CD14-positive monocyte (primary cell): ENCODE results near the gene FLII. TPM values are rescaled to one million over a fixed set of nuclear protein-coding genes. Genes with fewer than 3 reads are reported as not detected.

ENCODE experiments used
- DNase-seq, 3 donors: peaks; one replicate each; pipeline ENCODE4 v3.0.0-alpha.2; 2011 to 2022
- H2AFZ ChIP-seq: 2 replicates; pipeline ENCODE4 v1.6.0; 2012; ENCODE audit warnings: mild to moderate bottlenecking, low read depth, low read length, inconsistent platforms; ENCODE audit not compliant: insufficient read depth, poor library complexity, severe bottlenecking
- H3K27ac ChIP-seq, 2 donors: 1 replicate in 1 of 2; 2 replicates in 1 of 2; pipeline ENCODE4 v1.5.1; 2012 to 2013; ENCODE audit warnings: low read length in 2 of 2, control low read depth in 1 of 2, inconsistent platforms in 1 of 2, low read depth in 1 of 2, mild to moderate bottlenecking in 1 of 2
- H3K27me3 ChIP-seq, 2 donors: one replicate each; pipeline versions ENCODE4 v1.6.0 to v1.6.1; 2011 to 2013; ENCODE audit warnings: low read length in 2 of 2; ENCODE audit not compliant: control insufficient read depth in 2 of 2, insufficient read depth in 2 of 2
- H3K36me3 ChIP-seq, 2 donors: replicated peaks in 1 of 2; 1 replicate in 1 of 2; 2 replicates in 1 of 2; pipeline versions ENCODE4 v1.5.1 to v1.6.1; 2012 to 2013; ENCODE audit warnings: low read length in 2 of 2, control low read depth in 1 of 2, inconsistent platforms in 1 of 2, mild to moderate bottlenecking in 1 of 2; ENCODE audit not compliant: insufficient read depth in 2 of 2, control insufficient read depth in 1 of 2
- H3K4me1 ChIP-seq, 2 donors: 1 replicate in 1 of 2; 2 replicates in 1 of 2; pipeline versions ENCODE4 v1.5.1 to v1.6.1; 2012 to 2013; ENCODE audit warnings: low read length in 2 of 2, control low read depth in 1 of 2, inconsistent platforms in 1 of 2, mild to moderate bottlenecking in 1 of 2, moderate library complexity in 1 of 2; ENCODE audit not compliant: insufficient read depth in 2 of 2, control insufficient read depth in 1 of 2
- H3K4me2 ChIP-seq: replicated peaks from 2 replicates; pipeline ENCODE3; 2012; ENCODE audit warnings: low read length, moderate library complexity, mild to moderate bottlenecking; ENCODE audit not compliant: poor library complexity, severe bottlenecking; ENCODE audit errors: extremely low read depth
- H3K4me3 ChIP-seq, 3 experiments: fragments of 200-600 bp in 1 of 3; sonication (generic) in 1 of 3; replicated peaks in 1 of 3; 1 replicate in 2 of 3; 2 replicates in 1 of 3; pipeline ENCODE4 v1.5.1; 2011 to 2013; ENCODE audit warnings: low read length in 3 of 3, mild to moderate bottlenecking in 3 of 3, control low read depth in 2 of 3, low read depth in 2 of 3, inconsistent platforms in 1 of 3, moderate library complexity in 1 of 3
- H3K79me2 ChIP-seq: 2 replicates; pipeline ENCODE4 v1.6.0; 2012; ENCODE audit warnings: mild to moderate bottlenecking, control low read depth, inconsistent platforms, low read length, moderate library complexity; ENCODE audit not compliant: insufficient read depth
- H3K9ac ChIP-seq: 2 replicates; pipeline ENCODE4 v1.6.0; 2017; ENCODE audit warnings: low read length, mild to moderate bottlenecking; ENCODE audit not compliant: insufficient read depth, poor library complexity, severe bottlenecking
- H3K9me3 ChIP-seq, 2 donors: replicated peaks in 1 of 2; 1 replicate in 1 of 2; 2 replicates in 1 of 2; pipeline versions ENCODE4 v1.5.1 to v1.6.1; 2012 to 2013; ENCODE audit warnings: low read length in 2 of 2, control low read depth in 1 of 2; ENCODE audit not compliant: control insufficient read depth in 1 of 2, insufficient read depth in 1 of 2
- H4K20me1 ChIP-seq: 2 replicates; pipeline ENCODE4 v1.6.0; 2012; ENCODE audit warnings: mild to moderate bottlenecking, low read length, control low read depth, moderate library complexity; ENCODE audit not compliant: insufficient read depth
- H3K27ac Mint-ChIP-seq, 7 donors: one replicate each; pipeline ENCODE4 v1.8.0; 2020; ENCODE audit warnings: mild to moderate bottlenecking in 7 of 7, mixed read lengths in 7 of 7, moderate library complexity in 6 of 7, inconsistent platforms in 2 of 7
- H3K27me3 Mint-ChIP-seq, 3 donors: one replicate each; pipeline ENCODE4 v1.8.0; 2021 to 2022; ENCODE audit warnings: low read depth in 3 of 3, mild to moderate bottlenecking in 3 of 3, mixed read lengths in 3 of 3, moderate library complexity in 3 of 3, inconsistent platforms in 1 of 3
- H3K36me3 Mint-ChIP-seq, 2 donors: one replicate each; pipeline ENCODE4 v1.8.0; 2020; ENCODE audit warnings: mixed read lengths in 2 of 2, inconsistent platforms in 1 of 2, mild to moderate bottlenecking in 1 of 2
- H3K4me1 Mint-ChIP-seq: one replicate; pipeline ENCODE4 v1.8.0; 2020; ENCODE audit warnings: mild to moderate bottlenecking, mixed read lengths
- H3K4me3 Mint-ChIP-seq, 2 donors: one replicate each; pipeline ENCODE4 v1.8.0; 2020; ENCODE audit warnings: mild to moderate bottlenecking in 2 of 2, mixed read lengths in 2 of 2, moderate library complexity in 1 of 2
- H3K9me3 Mint-ChIP-seq, 7 donors: one replicate each; pipeline ENCODE4 v1.8.0; 2020 to 2022; ENCODE audit warnings: mixed read lengths in 7 of 7, mild to moderate bottlenecking in 6 of 7, moderate library complexity in 6 of 7, inconsistent platforms in 2 of 7
- CTCF ChIP-seq: fragments of 200-600 bp; IDR thresholded peaks from one replicate; pipeline ENCODE4 v1.8.0; 2022; ENCODE audit warnings: antibody characterized with exemption, mild to moderate bottlenecking
- WGBS: methylation state at CpG from one replicate; pipeline ENCODE4 v1.1.5; 2013; ENCODE audit warnings: missing lambda C conversion rate; ENCODE audit not compliant: insufficient coverage; 5-methylcytosine and 5-hydroxymethylcytosine counted together
- intact Hi-C, 2 donors: fragments of 100-400 bp; cut with micrococcal nuclease; formaldehyde crosslinking; loops; one replicate each; pipeline versions ENCODE4 v1.15.0 to v1.15.1; 2023
- polyA plus RNA-seq, 3 donors: library from polyadenylated mRNA; depleted of rRNA in 1 of 3; unstranded in 2 of 3; stranded (reverse) in 1 of 3; fragments of 300-500 nt in 2 of 3; fragments of >200 nt in 1 of 3; fragmentation: Illumina TruSeq in 2 of 3; gene quantifications; 1 replicate in 2 of 3; 2 replicates in 1 of 3; pipeline ENCODE4 v1.2.3, GENCODE V29; 2012 to 2021

Gene FLII
- polyA plus RNA-seq, 3 donors = 145 to 724 (median 227) TPM

DNA sequence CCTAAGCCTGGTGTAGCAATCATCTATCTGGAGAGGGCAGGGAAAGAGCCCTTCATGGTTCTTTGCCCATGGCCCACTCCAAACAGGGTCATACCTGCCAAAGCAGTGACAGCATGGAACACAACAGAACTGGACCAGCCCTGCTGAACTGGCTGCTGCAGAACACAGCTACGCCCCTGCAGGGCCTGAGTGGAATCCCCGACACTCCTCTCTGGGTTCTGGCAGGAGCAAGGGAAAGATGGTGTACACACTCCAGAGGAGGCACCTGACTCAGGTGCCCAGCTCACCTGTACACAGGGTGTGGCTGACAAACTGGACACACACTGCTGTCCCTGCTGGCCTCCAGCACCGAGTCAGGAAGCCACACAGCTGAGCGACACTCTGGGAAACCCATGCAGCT is 21.7 kb upstream of the FLII start:
- no peak for DNase-seq
- no peaks in the 10 kb centered on the region for H3K9me3 ChIP-seq
- peaks cover 7% of the 10 kb centered on the region for H4K20me1 ChIP-seq
- H3K4me3 ChIP-seq = no peak overlapping the region
- H2AFZ ChIP-seq = no peak overlapping the region
- no peak overlapping the region for H3K27ac Mint-ChIP-seq
- no peak overlapping the region for H3K4me3 Mint-ChIP-seq
- H3K27me3 ChIP-seq = no peaks in the 10 kb centered on the region
- no peaks in the 10 kb centered on the region for H3K9me3 Mint-ChIP-seq
- H3K27ac ChIP-seq = no peak overlapping the region
- peaks cover 86 to 99% of the 10 kb centered on the region in 2 donors for H3K36me3 ChIP-seq
- peaks cover 0 to 1% (median 0%) of the 10 kb centered on the region in 3 donors for H3K27me3 Mint-ChIP-seq
- peaks cover 77 to 99% of the 10 kb centered on the region in 2 donors for H3K36me3 Mint-ChIP-seq
- no peak overlapping the region for H3K9ac ChIP-seq
- no peaks in the 10 kb centered on the region for H3K79me2 ChIP-seq
- intact Hi-C loops = no loop called here
- no peaks in the 10 kb centered on the region for H3K4me1 ChIP-seq
- 100% methylated on average over 4 of the region's 4 CpGs for WGBS
- no peak overlapping the region for H3K4me2 ChIP-seq
- H3K4me1 Mint-ChIP-seq = no peaks in the 10 kb centered on the region
- TF ChIP-seq CTCF = no peak

DNA sequence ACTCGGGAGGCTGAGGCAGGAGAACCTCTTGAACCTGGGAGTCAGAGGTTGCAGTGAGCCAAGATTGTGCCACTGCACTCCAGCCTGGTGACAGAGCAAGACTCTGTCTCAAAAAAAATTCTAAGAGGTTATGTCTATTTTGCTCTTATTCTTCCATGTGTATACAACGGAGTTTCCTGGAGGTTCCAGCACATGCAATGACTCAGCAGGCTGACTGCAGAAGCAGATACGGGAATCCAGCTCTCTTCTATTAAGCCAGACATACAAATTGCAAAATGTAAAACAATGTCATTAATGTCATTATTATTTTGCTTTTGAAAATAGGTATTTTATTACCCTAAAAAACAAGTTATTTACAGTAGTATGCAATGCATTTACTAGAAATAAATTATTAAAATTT is 20.3 kb upstream of the FLII start:
- H3K79me2 ChIP-seq = no peaks in the 10 kb centered on the region
- H2AFZ ChIP-seq = no peak overlapping the region
- no peak overlapping the region for H3K27ac ChIP-seq
- DNase-seq = no peak
- peaks cover 83 to 97% of the 10 kb centered on the region in 2 donors for H3K36me3 ChIP-seq
- Mint-ChIP-seq H3K27me3 (peaks cover 0 to 1% (median 1%) of the 10 kb centered on the region in 3 donors), H3K4me3 (no peak overlapping the region), H3K4me1 (no peaks in the 10 kb centered on the region), H3K36me3 (peaks cover 76 to 98% of the 10 kb centered on the region in 2 donors), H3K9me3 (no peaks in the 10 kb centered on the region), H3K27ac (no peak overlapping the region)
- no peak for TF ChIP-seq CTCF
- WGBS = 100% methylated on average over 1 of the region's 3 CpGs
- H3K9ac ChIP-seq = no peak overlapping the region
- intact Hi-C loops = no loop called here
- H3K4me3 ChIP-seq = no peak overlapping the region
- no peaks in the 10 kb centered on the region for H3K4me1 ChIP-seq
- no peaks in the 10 kb centered on the region for H3K9me3 ChIP-seq
- peaks cover 7% of the 10 kb centered on the region for H4K20me1 ChIP-seq
- no peak overlapping the region for H3K4me2 ChIP-seq
- H3K27me3 ChIP-seq = no peaks in the 10 kb centered on the region
